NOMO-1 treated with DMSO at 0.1 percent for 48 hours (cell line): Measurements from ENCODE around the gene SYT6.
A peak's percentile ranks its signal among the peaks of the same experiment; 100 is the strongest.

Source experiments
- DNase-seq: peaks from one replicate; lab custom pipeline; 2025; ENCODE audit not compliant: unreplicated experiment; lab: John Stamatoyannopoulos, UW

SYT6 gene

DNA sequence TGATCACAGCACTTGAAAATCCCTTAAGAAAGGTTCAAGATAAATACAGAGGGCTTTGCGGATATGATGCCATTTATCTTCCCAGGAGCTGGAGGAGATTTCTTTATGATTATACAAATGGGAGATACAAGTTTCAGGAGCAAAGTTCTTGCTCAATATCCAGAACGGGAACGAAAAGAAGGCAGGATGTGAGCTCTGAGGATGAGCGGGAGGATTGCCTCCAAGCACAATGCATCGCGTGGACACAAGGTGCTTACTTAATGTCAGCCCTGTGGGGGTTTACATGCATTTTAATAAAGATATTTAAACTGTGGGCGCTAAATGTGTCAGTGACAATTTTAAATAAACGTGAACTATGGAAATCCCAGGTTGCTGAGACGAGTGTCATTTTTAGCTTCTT lies 59.0 kb downstream of the SYT6 start:
- no peak for DNase-seq

DNA sequence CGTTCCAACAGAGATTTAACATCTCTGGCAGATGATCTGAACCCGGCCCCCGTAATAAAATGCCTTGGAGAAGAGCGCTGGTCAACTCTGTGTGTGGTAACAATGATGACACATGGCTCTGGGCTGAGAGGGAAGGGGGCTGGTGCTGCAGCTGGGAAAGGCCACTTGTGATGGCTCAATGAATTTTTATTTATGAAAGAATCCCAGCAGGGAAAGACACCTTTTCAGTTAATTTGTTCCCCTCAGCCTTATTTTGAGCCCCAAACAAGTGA lies 59.4 kb downstream of the SYT6 start:
- DNase-seq = peak; percentile 42

DNA sequence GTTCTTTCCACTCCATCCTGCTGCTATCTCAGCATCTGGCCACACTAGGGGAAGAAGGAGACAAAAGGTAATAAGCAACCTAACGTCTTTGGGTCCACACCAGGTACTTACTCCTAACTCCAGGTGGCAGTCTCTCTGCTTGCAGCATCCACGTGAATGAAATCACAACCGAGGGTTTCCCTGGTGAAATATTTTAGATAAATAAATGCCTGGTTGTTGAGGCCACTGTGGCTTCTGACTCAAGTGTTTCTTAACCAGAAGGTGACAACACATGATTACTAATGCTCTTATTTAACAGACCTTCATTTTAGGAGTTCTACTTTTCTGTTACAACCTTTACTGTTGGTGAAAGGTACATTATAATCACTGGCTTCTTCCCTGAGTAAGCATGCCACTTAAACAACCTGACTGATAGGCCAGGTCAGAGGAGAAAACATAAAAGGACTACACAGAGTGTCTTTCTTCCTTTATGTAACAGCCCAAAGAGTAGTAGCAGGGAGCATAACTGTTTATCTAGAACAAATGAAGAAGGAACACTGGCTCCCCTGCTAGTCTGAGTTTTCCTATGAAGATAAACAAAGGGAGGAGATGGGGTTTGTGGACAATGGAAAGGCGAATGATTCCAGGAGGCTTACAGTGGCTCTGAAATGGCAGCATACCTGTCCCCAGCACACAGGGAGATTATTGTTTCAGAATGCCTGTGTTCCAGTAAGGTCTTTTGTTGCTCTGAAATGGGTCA lies 59.9 kb downstream of the SYT6 start:
- peak; percentile 56 for DNase-seq

DNA sequence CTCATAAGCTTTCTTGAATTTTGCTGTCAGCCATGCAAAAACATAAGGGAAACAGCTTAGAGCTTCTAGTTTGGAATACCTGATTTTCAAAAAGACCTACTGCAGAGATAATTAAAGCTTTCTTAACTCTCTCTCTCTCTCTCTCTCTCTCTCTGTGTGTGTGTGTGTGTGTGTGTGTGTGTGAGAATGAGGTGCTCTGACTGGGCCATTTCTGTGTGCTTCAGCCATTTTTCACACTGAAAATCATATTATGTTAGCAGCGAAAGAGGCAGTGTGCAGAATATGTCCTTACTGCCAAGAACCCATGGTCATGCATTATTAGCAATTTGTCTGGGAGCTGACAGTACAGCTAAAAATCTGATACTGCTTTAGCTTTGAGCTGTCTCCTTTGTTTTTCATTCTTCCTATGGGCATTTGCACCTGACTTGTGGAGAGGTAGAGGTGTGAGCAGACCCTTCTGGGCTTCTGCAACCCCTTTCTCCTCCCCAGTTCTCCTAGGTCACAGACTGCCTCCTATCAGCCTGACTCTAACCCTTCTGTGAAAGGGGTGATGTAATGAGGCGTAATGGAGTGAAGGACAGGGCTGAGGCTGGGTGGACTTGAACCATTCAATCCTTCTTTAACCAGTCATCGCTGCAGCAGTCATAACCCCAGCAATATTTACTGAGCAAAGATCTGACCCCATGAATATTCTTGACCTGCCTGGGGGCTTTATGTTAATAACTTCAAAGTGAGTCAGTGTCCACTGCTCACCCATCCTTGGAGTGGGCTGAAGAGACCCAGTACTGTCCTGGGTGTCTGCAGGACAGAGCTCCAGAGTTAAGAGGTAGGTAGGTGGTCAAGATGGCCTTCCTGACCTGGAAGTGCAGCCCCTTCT lies 61.2 kb downstream of the SYT6 start:
- no peak for DNase-seq

DNA sequence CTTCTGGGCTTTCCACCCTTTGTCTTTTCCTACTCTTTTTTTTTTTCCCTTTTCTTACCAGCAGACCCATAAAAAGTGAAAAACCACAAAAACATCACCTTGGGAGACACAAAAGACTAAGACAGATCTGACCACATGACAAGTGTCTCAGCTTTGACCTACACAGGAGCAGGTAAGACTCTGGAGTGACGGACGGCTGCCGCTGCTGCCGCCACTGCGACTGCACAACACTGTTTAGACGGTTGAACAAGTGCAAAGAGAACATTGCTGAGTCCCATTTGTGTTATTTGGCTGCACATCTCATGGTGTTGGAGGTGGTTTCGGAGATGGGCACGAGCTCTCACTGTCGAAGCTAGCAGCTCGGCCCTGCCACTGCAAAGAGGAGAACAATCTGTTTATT lies 62.0 kb downstream of the SYT6 start:
- no peak for DNase-seq

DNA sequence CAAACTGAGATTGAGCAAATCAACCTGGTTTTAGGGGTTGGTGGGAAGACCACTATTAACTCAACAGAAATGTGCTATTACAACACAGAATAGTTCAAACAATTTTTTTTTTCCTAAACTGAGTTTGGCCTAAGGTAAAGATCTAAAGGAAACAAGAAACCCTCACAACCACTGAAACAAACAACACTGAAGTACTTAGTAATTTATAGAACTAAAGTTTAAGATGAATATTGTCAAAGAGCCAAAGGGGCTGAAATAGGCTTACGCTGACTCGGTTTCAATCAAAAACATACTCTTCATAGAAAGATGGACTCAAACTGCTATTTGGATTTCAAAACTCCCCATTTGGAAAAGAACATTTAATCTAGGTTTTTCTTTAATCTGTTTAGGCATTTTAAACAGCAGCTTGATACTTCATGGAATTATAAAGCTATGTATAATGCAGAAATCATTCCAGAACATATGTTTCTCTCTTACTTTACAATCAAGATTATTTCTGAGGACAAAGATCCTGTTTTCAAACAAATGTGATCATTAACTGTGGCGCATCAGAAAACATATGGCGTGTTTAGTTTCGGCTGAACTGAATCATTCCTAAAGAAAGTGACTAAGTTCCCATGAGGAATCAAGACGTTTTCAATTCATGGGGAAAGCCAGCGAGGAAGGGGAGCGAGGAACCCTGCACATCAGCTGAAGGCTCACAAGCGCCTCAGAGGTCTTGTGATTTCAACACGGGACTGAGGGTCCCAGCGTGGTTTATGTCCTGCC lies 62.7 kb downstream of the SYT6 start:
- no peak for DNase-seq

DNA sequence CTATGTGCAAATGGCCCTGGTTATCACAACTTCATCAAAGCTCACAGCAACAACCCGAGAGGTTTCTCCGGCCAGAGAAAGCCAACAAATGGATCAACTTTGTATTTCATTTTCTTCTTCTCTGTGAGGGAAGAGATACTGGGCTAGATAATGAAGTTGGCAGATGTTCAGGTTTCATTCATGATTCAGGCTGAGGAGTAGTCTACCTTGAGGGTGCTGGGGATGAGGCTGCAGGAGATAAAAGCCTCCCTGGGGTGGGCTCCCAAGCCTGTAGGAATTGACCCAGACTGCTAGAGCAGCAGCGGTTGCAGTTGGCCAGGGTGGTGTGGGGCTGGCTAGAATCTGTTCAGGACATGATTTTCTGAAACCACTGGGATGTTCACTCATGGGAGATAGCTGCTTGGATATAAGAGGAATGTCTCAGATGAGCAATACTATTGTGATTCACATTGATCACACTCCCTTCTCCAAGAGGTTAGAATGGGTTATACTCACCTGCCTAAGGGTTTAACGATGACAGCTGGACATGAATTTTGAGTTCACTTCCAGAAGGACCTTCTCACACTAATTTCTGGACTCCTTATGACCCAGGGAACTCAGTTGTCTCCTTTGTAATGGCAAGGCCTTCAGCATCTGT lies 64.0 kb downstream of the SYT6 start:
- DNase-seq = no peak

DNA sequence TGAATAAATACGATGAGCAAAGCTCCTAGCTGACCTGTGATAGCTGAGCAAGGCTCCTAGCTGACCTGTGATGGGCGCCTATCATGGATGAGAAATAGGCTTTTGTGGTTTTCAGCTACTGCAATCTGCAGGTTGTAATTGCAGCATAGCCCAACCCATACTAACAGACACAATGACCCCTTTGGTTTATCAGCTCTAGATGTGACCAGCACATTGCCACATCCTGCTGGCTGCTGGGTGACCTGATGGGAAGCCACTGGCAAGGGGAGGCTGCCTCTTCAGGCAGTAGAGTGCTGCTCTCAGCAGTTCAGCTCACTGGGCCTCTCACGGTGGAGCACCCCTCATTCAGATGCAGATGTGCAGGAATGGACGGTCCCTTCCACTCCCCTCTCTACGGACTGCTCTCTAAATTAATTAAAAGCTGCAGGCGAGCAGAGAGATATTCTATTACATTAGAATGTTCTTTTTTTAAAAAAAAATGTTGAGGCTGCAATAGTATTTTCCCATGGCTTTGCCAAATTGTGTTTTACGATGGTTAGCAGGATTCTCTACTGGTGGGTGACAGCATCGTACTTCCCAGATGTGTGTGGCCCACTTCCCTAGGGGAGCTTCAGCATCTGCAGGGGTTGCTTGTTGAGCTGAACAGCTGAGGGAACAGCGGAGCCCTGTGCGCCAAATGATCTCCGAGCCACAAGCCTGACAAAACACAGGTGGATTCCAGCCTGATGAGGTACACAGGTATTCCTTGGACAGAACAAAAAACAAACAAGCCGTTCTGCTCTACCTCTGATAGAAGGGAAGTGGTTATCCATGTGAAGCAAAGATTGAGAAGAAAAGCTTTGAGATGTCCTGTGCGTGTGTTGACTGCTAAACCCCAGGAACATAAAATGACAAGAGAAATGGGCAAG lies 65.0 kb downstream of the SYT6 start:
- DNase-seq = peak; percentile 92

DNA sequence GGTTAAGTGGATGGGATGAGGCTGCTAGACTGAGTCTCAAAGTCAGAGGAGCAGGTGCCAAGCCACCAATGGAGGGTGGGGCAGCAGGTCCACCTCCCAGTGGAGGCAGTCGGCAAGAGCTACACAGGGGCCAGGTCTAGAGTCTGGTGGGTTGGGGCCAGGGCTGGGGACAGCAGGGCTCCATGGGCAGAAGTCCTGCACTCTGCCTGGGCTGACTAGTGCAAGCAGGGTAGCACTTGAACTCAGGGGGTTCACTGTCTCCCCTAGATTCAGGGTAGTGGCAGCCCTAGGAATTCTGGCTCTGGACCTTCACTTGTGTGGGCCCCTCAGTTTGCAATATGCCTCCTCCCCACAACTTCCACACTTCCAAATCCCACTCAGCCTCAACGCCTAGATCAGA lies 66.2 kb downstream of the SYT6 start:
- DNase-seq = no peak

DNA sequence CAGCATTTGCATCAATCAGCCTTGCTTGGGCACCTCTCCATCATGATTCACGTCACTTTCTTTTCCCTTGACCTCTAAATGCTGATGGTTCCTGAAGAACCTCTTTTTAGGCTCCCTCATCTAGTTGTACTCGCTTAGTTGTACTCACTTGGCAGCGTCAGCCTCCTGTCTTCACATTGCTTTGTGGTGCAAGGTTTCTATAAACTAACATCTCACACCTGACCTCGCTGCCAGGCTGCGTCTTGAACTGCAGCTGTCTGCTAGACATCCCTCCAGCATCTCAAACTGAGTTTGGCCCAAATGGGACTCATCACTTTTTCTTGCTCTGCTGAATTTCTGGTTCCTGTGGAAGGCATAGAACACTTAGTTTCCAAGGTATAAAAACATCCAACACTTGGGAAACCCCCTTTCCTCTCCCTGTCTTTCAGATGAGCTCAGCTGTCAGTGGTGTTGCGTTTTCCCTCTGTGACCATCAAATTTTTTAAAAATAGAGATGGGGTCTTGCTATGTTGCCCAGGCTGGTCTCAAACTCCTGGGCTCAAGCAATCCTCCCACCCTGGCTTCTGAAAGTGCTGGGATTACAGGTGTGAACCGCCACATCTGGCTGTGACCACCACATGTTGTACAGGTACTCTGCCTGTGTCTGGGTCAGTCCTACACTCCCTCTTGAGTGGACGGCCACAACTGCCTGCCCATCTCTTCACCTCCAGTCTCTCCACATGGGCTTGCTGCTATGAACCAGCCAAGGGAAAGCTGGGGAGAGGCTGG lies 66.9 kb downstream of the SYT6 start:
- DNase-seq = no peak

DNA sequence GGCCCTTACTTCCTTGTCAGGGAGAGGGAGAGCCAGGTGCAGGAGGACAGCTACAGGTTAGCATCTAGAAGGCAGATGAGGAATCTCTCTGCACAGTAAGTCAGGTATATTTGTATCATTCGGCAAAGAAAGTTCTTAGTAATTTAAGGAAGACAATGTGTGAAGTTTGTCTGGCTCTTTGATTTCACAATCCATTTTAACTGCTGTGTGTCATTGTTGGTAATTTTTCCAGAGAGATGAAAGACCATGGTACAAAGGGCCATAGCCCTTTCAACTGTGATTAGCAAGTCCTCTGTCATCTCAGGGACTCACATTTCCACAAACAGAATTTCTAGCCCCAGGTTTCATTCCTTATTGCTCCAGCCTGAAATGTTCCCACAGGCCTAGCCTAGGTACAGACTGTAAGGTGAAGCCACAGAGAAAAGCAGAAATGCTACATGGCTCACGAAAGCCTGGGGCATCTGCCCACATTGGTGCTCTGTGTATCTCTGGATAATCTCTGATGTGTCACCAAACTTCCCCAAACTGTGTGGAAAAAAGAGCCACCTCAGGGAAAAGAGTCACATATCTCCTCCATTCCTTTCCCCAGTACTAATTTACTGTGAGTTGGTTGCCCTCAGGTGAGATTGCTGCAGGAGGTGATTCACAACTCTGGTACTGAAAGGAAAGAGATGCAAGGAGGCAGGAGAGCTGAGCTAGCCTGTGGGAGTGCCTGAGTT lies 70.6 kb downstream of the SYT6 start:
- DNase-seq = peak; percentile 51

DNA sequence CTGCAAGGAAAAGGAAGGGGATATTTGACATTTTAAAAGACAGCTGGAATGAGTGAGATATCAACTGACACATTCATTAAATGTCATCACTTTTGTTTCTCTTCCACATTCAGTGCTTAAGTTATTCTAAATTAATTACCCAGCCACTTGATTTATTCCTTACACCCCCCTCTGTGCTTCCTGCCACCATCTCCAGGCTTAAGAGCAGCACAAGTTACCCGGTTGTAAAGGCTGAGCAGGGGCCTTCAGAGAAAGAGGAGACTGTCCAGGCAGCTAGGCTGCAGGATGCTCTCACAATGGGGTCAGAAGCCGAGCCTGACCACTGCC lies 71.4 kb downstream of the SYT6 start:
- peak; percentile 22 for DNase-seq

DNA sequence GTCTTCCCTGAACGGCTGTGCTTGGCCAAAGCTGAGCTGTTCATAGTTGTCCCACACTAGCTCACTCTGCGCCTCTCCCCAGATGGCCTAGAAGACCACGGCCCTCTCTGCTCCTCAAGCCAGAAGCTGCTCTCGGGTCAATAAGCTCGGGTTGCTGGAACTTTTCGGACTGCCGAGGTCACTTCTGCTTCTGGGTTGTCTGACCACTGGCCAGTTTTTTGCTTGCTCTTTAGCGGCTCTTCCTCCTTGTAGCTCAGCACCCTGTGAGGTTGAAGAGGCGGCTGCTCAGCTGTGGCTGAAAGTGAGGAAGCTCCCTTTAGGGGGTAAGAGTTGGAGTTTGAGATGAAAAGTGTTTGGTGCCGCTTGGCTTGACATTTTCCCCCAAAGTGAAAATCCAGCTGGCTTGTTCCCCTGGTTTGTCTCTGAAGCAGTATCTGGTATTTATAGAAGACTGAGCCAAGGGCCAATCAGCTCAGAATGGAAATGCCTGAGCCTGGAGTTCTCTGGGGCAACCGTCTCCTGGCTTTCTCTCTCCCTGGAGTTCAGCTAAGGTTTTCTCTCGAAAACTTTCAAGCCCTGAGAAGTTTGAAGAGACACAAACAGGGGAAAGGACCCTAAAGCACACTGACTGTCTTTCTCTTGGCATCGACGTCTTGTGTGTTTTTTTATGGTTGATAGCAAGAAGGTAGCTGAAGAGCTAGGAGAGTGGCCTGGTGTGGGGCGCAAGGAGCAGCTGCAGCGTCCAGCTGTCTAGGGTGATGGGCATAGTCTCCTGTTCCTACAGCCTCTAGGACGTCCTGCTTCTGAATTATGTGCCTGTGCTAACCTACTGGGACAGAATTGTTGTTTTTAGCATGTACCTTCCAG lies 72.0 kb downstream of the SYT6 start:
- peak; percentile 40 for DNase-seq

DNA sequence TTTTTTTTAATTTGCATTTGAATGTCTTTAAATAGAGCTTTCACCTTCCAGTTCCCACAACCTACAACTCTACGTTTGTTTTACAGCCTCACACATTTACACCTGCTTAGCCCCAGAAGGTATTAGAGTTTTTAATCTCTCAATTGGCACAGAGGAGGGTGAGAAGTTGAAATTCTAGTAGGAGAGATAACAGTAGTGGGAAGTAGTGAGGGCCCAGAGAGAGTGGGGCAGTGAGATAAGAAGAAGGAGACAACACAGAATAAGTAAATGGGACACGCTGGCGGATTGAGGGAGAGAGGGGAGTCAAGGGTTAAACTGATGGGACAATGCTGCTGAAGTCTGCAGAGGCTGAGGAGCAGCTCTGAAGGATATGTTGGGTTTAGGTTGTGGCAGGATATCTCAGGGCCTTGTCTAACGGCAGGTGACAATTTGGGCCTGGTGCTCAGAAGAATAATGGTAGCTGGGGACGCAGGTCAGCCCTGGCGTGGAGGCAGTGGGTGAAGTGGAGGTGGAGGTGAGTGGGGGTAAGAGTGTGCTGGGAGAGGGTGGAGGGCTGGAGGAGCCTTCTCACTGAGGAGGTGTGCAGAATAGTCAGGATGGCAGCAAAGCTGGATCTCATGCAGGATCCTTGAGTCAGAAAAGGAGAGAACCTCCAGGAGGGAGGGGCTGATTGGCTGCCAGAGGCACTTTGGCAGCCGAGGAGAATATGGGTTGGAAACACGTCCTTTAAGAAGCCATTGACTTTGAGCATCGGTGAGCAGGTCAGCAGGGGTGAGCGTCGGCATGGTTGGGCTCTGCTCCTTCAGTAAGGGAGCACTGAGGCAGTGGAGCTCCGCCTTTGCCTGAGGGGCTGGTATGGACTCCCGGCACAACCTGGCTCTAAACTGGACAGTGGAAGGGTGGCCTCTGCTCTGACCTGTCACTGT lies 72.9 kb downstream of the SYT6 start:
- DNase-seq = no peak

DNA sequence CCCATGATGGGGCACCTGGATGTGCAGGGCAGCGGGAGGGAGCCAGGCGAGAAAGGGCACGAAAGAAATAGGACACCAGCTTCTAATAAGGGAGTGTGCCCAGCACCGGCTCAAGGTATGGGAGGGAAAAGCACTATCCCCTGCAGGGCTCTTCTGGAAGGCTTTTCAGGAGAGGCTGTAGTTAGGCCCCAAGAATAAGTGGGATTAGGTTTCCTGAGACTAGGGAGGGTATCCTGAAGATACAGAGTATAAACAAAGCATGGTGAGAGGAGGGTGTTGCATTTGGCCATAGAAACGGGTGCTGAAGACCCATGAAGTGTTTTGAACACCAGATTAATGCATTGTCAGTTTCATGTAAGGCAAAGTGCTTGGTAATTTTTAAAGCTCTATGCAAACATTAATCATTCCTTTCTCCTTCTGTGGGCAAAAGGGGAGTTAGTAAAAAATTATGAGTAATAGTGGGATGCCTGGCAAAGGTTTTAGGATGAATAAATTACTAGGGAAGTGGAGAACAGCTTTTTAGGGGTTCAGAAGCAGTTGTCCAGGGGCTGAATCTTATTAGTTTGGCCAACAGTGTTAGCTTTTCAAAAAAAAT lies 74.0 kb downstream of the SYT6 start:
- DNase-seq = no peak

DNA sequence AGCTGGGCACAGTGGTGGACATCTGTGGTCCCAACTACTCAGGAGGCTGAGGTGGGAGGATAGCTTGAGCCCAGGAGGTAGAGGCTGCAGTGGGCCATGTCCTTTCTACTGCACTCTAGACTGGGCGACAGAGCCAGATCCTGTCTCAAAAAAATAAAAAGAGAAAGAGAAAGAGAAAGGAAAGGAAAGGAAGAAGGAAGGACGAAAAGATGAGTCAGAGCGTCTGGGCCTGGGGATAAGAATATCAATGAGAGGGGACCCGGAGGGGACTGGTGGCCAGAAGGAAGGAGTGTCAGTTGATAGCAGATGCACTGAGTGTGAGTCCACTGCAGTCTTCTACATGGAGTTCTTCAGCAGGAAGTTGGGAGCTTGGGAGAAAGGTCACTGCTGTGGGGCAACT lies 75.6 kb downstream of the SYT6 start:
- DNase-seq = peak; percentile 13

DNA sequence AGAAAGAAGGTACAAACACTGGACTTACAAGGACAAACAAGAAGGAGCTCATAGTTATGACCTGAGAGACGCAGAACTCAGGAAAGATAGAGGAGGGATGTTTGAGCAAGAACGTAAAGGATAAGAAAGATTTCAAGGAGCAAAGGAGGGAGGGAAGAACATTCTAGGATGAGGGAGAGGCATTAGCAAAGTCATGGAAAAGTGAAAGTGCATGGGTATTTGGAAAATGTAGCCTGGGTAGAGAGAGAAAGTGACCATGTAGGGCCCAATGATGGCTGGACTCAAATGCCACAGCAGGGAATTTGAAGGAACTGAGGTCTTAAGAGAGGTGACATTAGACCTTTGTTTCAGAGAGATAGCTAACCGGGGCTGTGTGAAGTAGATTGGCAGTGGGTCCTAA lies 76.5 kb downstream of the SYT6 start:
- DNase-seq = no peak
